GM03348 (cell line): ENCODE results near the gene TMEM116.
A peak's percentile ranks its signal among the peaks of the same experiment; 100 is the strongest.
"Not testable (repeated sequence)": the region's sequence is repeated elsewhere in the genome, so short reads cannot be mapped to it uniquely, and the experiment has no call there.

ENCODE experiments used
- DNase-seq: peaks from one replicate; pipeline ENCODE4 v3.0.0; 2012; ENCODE audit warnings: low spot score

Gene TMEM116

DNA sequence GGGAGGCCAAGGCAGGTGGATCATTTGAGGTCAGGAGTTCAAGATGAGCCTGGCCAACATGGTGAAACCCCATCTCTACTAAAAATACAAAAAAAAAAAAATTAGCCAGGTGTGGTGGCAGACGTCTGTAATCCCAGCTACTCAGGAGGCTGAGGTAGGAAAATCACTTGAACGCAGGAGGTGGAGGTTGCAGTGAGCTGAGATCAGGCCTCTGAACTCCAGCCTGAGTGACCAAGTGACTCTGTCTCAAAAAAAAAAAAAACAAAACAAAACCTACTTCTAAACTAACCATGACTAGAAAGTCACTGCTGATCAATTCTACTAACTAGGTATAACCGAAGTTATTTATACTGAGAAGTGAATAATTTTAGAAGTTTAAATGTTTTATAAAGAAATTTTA, 3.4 kb downstream of the TMEM116 start:
- DNase-seq: not testable (repeated sequence)

DNA sequence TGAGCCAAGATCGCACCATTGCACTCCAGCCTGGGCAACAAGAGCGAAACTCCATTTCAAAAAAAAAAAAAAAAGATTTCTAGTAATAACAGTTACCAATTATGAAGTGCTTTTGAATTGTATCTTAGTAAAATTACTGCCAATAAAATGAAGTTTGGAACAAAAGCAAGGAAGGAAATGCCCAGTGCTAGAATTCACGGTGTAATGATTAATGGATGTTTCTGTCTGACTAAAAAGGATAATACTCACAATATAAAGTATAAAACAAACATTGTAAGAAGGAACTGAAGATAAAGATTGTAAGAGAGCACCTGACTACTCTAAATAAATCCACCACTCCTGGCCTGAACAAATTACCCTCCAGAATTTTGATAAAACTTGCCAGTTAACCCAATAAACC, 4.0 kb downstream of the TMEM116 start:
- DNase-seq: no peak

DNA sequence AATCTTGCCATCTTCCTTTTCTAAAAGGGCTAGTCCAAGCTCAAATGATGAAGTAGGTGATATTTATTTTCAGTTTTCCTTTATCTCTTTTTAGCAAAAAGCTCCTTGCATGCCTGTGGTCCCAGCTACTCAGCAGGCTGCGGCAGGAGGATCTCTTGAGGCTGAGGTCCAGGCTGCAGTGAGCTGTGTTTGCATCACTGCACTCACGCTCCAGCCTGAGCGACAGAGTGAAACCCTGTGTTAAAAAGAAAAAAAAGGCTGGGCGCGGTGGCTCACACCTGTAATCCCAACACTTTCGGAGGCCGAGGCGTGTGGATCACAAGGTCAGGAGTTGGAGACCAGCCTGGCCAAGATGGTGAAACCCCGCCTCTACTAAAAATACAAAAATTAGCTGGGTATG, 5.0 kb downstream of the TMEM116 start:
- DNase-seq: no peak

DNA sequence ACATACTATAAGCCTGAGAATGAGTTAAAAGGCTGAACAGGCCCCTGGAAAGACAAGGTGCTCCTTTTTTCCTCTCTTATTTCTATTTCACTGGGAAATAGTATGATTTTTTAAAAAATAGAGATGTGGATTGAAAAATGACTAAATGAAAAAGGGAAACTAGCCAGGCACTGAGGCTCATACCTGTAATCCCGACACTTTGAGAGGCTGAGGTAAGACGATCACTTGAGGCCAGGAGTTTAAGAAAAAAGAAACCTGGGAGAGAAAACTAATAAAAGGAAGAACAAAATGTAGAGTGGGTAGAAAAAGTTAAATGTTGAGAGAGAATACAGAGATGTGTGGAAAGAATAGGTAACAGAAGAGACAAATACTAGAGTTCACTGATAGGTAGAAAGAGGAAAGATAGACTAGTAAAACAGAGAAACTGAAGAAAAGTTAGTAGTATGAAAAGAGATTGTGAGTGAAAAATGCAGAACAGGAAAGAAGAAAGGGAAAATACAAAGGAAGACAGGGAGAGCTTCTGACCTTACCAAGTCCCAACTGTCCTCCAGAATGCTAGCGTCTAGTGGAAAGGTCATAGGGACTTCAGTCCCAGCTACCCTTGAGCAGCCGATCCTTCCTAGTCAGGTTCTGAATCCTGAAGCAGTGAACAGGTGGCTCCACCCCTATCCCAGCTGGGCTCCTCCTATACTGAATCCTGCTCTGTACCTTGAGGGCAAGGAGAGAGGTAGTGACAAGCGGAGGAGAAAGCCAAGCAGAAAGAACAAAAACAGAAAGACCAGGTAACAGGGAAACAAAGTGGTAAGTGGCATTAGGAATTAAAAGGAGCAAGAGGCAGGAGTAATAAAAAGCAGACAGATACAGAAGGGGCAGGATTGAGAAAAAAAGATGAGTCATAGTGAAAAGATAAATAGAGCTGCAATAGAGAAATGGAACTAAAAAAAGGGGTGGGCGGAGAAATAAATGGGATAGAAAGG, 7.3 kb downstream of the TMEM116 start:
- DNase-seq: peak; percentile 19

DNA sequence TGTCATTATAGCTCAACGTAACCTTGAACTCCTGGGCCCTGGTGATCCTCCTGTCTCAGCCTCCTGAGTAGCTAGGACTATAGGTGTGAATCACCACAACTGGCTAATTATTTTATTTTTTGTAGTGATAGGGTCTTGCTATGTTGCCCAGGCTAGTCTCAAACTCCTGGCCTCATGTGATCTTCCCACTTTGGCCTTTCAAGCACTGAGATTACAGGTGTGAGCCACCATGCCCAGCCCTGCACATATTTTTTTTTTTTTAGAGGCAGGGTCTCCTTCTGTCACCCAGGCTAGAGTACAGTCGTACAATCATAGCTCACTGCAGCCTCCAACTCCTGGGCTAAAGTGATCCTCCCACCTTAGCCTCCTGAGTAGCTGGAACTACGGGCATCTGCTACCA, 8.9 kb downstream of the TMEM116 start:
- no peak for DNase-seq

DNA sequence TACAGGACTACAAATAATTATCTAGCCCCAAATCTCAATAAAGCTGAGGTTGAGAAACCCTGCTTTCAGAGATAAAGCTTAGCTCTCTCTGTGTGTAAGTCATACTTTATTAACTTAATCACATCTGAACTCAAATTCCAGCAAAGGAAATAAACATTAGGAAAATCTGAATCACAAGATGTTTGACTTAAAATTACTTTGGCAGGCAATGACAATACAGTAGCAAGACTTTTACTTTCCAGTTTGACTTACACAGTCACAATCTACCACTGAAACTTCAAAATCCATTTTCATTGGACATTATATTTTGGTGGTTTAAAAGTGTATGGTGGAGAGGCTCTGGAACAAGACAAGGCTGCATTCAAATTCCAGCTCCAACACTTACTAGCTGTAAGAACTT, 11.4 kb downstream of the TMEM116 start:
- no peak for DNase-seq

DNA sequence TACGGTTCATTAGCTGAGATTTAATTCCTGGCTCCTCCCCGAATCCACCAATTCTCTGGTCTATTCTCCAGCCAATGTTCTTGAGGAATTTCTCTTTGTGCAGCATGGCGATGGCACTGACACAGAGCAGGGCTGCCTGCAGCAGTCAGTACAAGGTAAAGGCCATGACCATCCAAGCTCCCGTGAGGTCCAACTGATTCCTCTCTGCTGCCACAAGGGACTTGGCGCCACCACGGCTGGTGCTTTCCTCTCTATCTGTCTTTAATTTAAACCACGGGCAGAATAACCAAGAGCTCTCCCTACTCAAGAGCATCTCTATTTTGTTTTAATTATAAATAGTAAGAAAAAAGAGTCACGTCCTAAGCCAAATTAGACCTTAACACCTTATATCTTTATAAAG, 12.1 kb downstream of the TMEM116 start:
- DNase-seq: no peak

DNA sequence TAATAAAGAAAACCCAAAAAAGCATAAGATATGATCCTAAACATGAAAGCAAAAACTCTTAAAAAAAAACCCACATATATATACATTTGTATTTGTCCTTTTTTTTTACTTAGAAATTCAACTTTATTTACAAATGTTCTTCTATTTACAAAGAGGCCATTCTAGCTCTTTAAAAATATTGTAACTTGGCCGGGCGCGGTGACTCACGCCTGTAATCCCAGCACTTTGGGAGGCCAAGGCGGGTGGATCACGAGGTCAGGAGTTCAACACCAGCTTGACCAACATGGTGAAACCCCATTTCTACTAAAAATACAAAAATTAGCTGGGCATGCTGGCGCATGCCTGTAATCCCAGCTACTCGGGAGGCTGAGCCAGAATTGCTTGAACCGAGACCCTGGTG, 13.8 kb downstream of the TMEM116 start:
- not testable (repeated sequence) for DNase-seq

DNA sequence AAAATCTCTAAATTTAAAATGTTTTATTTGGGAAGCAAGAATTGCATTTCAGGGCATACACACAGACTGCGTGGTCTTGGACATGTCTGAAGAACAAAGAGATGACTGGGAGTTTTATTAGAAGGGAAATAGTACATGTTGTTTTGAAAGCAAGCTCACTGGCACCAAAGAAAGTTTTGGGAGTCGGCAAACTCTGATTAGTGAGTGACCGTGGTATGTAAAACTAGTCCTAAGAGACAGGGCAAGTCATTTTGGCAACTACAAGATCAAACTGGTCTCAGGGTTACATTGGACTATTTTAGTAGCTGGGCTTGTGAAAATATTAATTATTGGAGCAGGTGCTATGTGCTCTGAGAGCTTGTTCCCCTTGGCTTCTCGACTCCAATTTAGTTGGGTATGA, 14.9 kb downstream of the TMEM116 start:
- DNase-seq: no peak

DNA sequence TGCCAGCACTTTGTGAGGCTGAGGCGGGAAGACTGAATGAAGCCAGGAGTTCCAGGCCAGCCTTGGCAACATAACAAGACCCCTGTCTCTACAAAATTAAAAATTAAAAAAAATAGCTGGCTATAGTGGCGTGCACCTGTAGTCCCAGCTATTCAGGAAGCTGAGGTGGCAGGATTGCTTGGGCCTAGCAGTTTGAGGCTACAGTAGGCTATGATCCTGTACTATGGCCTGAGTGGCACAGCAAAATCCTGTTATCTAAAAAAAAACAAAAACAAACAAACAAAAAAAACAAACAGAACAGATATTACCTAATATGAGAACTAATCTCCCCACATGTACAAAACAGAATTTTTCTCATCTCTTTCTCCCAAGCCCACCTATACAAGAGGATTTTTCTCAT, 15.7 kb downstream of the TMEM116 start:
- DNase-seq: no peak

DNA sequence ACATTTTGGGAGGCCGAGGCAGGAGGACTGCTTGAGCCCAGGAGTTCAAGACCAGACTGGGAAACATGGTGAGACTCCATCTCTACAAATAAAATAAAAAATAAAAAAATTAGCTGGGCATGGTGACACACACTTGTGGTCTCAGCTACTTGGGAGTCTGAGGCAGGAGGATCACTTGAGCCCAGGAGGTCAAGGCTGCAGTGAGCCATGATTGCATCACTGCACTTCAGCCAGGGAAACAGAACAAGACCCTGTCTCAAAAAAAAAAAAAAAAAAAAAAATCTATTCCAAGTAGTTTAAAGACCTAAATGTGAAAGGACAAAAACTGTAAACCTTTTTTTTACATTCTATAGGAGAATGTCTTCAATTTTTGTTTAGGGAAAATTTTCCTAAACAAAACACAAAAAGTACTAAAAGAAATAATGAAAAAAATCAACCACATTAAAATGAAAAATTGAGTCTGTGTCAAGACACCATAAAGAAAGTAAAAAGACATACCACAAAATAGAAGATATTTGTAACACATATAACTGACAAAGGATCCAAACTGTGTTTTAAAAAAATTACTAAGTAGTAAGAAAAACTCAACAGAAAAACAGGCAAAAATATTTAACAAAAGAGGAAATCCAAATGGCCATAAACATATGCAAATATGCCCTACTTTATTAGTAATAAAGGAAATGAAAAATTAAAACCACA, 17.0 kb downstream of the TMEM116 start:
- no peak for DNase-seq

DNA sequence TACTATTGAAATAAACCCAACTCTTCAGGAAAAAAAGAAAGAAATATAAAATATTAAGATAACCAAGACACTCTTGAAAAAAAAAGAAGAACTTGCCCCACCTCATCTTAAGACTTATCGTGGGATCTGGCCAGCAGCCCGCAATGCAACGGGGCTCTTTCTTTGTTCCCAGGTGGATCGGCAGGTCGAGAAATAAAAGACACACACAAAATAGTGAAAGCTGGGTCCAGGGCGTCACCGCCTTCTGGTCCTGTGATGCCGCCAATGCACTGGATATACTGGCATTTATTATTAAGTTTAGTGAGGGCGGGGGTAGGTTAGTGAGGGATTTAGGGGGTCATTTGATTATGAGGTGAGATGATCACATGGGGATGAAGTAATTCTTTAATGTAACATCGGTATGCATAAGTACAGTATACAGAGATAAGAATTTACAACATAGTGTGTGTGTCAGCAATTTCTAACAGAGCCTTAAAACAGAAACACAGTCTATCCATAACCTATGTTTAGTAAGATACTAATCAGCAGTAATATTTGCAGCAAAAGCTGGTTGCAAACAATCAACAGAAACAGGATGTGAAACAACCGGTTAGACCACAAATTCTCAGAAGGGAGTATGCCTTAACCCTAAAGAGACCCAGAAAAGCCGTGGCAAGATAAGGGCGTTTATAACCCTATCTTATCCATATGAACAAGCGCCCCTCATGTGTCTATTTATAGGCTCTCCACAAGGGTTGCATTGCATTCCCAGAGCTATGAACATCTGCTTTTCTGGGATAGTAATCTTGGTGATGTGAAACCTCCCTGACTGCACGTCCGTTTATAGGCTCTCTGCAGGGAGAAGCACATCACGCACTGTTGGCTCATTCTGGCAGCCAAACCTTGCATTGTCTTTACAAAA, 18.5 kb downstream of the TMEM116 start:
- not testable (repeated sequence) for DNase-seq

DNA sequence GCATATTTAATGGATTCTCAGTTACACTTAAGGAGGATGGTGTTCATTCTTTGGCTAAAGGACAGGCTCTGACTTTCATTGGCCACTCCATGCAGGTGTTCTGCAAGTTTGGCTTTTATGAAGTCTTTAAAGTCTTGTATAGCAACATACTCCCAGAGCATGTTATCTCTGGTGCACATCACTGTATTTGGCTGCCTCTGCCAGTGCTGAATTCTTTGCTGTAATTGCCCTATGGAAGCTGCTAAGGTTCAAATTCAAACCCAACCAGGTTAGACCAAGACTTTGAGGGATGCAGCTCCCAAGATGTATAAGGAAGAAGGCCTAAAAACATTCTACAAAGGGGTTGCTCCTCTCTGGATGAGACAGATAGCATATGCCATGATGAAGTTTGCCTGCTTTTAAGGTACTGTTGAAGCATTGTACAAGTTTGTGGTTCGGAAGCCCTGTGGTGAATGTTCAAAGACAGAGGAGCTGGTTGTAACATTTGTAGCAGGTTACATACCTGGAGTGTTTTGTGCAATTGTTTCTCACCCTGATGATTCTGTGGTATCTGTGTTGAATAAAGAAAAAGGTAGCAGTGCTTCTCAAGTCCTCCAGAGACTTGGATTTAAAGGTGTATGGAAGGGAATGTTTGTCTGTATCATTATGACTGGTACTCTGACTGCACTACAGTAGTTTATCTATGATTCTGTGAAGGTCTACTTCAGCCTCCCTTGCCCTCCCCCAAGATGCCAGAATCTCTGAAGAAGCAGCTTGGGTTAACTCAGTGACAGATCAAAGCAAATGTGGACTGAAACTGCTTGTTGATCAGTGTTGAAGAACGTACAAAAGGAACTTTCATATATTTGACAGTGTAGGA, 19.4 kb downstream of the TMEM116 start:
- no peak for DNase-seq

DNA sequence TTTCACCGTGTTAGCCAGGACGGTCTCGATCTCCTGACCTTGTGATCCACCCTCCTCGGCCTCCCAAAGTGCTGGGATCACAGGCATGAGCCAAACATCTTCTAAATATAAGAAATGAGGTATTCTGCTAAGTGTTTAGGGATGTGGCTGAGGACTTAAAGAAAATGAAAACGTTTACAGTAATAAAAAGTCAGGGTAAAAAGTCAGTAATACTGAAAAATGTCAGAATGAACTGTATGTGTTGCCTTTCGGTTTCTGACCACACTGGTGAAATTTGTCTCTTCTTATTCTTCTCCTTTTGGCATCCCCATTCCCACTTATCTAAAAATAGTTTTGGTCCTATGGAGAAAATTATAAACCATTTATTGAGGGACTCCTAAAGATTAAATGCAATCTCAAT, 20.5 kb downstream of the TMEM116 start:
- no peak for DNase-seq

DNA sequence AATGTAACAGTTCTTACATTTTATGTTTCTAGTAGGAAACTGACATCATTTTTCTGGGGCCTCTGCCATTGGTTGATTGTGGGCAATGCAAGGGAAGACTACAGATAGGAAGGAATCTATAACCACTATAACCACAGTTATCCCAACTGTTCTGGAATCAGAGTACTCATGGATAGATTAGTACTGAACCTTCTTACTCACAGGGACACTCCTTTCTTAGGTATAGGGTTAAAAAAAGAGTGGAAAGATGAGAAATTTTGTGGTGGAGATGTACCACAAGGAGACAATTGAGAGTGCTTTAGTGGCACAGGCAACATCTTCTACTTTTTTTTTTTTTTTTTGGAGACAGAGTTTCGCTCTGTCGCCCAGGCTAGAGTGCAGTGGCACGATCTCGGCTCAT, 21.0 kb downstream of the TMEM116 start:
- DNase-seq: peak; percentile 14

DNA sequence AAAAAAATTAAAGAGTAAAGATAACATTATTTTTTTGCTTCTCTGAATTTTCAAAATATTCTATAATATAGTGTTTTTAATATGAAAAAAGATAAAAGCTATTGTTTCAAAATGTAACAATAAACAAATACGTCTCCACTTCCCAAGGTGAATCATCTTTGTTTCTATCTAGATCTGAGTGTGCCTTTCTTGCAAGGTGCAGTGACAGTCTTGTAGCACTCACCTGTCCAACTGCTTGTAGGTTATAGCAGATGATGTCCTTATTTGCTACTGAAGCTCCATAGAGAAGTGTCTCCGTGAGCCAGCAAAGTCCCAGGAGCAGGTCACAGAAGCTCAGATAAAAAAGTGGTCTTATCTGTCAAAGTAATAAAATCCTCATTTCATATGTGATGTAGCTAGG, 21.4 kb downstream of the TMEM116 start:
- DNase-seq: no peak

DNA sequence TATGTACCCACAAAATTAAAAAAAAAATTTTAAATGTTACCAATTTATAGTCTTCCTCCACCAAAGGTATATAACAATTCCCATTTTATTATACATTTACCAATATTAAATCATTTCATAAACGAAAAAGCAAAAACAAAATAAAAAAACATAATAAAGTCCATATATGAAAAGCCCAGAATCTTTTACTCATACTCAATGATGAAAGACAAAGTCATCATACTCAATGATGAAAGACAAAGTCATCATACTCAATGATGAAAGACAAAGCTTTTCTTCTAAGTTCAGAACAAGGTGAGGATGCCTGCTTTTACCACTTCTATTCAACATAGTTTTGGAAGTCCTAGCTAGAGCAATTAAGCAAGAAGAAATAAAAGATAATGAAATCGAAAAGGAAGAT, 28.1 kb downstream of the TMEM116 start:
- no peak for DNase-seq

DNA sequence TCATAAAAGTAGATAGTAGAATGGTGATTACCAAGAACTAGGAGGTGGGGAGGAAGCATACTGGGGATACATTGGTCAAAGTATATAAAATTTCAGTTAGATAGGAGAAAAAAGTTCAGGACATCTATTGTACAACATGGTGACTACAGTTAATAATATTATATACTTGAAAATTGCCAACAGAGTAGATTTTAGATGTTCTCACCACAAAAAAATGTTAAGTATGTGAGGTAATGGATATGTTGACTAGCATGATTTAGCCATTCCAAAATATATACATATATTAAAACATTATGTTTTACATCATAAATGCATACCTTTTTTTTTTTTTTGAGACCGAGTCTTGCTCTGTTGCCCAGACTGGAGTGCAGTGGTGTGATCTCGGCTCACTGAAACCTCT, 31.0 kb downstream of the TMEM116 start:
- no peak for DNase-seq

DNA sequence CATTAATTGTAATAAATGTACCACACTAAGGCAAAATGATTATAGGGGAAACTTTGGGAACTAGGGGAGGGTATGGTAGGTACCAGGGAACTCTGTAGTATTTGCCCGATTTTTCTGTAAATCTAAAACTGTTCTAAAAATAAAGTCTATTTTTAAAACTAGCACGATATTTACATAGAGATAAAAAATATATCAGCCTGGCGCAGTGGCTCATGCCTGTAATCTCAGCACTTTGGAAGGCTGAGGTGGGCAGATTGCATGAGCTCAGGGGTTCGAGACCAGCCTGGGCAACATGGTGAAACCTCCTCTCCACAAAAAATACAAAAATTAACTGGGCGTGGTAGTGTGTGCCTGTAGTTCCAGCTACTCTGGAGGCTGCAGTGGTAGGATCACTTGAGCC, 32.4 kb downstream of the TMEM116 start:
- no peak for DNase-seq

DNA sequence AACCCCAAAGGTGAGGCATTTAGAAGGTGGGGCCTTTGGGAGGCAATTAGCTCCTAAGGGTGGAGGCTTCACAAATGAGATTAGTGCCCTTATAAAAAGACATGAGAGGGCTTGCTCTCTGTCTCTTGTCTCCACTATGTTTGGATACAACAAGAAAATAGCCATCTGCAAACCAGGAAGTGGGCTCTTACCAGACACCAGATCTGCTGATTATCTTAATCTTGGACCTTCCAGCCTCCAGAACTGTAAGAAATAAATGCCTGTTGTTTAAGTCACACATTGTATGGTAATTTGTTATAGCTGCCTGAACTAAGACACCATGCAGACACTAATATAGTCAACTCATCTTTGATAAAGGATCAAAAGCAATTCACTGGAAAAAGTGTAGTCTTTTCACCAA, 34.4 kb downstream of the TMEM116 start:
- no peak for DNase-seq

DNA sequence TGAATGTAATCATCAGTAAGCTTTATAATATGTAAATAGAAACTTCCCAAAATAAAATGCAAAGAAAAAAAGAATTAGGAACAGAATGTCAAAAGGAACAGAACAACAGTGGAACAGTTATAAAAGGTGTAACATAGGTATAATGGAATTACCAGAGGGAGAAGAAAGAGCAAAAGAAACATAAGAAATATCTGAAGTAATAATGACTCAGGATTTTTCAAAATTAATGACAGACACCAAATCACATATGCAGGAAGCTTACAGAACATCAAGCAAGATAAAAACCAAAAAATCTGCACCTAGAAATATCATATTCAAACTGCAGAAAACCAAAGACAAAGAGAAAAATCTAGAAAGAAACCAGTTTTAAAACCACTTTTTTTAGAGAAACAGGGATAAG, 36.1 kb downstream of the TMEM116 start:
- no peak for DNase-seq
